Hindlimb muscle (tissue), 1 donor: Measurements from ENCODE around the gene PRMT3. TPM values are rescaled to one million over a fixed set of nuclear protein-coding genes. Genes with fewer than 3 reads are reported as not detected.
"Not testable (repeated sequence)": the region's sequence is repeated elsewhere in the genome, so short reads cannot be mapped to it uniquely, and the experiment has no call there.

ENCODE experiments used
- DNase-seq: peaks from one replicate; pipeline ENCODE4 v3.0.0-alpha.2; 2013
- polyA plus RNA-seq: library from polyadenylated mRNA; unstranded; fragments of 120-200 nt; gene quantifications from one replicate; pipeline ENCODE4 v1.2.1, GENCODE V29; 2013; ENCODE audit not compliant: insufficient read length

Gene PRMT3
- polyA plus RNA-seq, 1 donor, result 9.7 TPM

DNA sequence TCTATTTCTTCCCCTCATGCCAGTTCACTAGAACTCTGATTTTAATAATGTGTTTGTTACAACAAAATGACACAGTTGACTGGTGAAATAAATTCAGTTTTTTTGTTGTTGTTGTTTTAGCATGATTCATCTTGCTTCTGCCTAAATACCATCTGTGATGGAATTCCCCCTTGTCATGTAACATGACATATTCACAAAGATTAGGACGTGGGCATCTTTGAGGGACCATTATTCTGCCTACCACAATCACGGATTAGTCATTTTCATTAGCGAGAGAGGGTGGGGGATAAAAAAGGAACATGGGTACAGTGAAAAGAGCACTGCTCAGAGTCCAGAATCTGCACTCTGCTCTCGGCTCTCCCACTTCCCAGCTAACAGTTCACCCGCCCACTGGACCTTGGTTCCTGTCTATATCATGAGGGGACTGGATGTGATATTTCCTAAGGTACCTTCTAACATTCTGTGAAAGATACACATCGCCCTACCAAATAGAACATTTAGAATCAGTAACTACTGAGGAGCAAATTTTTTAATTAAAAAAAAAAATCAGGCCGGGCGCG is 12.7 kb upstream of the PRMT3 start:
- DNase-seq, result no peak

DNA sequence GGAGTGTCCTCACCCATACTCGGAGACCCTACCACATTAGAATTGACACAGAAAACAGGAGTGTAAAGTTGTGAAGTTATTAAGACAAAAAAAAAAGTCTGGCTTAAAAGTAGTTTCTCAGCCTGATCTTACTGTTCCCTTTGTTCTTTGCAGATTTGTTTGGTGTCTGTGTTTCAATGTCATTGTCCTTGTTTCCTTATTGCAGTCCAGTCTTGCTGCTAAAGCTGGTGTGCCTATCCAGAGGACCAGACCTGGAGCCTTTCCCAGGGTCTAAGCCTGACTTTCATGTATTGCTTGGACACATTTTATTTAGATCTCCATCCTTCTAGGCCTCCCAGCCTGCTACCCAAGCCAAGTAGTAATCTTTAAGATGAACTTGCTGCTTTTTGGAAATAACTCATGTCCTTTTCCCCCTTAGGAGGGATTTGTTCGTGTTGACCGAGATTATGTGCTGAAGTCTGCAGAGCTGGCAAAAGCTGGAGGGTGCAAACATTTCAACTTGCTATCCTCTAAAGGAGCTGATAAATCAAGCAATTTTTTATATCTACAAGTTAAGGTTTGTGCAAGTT is 11.3 kb upstream of the PRMT3 start:
- DNase-seq, result no peak

DNA sequence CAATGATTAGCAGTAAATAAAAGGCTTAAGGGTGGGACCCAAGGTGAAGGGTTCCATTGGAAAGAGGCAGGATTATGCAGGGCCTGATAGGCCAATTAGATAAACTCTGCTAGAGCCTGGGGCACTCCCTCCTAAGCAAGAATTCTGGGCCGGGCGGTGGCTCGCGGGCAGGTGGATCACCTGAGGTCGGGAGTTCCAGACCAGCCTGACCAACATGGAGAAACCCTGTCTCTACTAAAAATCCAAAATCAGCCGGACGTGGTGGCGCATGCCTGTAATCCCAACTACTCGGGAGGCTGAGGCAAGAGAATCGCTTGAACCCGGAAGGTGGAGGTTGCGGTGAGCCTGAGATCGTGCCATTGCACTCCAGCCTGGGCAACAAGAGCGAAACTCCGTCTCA is 1.5 kb upstream of the PRMT3 start:
- DNase-seq, result not testable (repeated sequence)

DNA sequence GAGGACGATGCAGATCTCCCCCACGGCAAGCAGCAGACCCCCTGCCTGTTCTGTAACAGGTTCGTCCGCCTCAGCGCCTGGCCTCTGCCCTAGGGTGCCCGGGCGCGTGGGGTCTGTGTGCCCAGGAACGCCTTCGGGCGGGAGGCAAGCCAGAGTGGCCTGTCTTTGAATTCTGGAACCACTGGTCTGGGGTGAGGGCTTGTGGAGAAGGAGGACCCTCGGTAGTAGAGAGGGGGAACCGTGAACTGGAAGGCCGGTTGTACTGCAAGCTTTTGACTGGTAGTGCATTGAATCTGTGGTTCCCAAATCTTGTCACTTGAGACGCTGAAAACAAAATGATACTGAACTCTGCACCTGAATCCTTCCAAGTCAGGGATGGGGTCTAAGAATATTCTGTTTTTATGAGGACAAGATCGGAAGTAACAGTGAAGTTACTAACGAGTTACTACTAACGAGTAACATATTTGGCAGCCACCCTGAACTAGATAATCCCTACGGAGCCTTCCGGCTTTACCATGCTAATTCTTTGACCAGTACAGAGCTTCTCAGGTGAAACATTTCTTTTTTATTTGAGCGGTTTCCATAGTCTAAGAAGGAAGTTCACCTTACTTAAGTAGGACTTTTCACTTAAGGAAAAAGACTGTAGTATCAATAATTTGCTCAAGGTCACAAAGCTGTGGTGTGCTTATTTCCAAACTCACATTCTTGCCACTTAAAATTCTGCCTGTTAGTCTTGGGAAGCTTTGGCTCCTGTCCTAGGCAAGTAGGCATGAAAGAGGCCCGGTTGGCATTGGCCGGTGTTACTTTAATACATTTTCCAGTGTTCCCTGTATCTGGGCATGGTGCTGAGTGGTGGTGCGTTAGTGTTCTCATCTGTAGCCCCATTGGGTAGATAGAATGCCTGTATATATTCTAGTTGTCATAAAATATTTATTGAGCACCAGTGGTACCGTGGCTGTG is 860 bp downstream of the PRMT3 start:
- no peak for DNase-seq

DNA sequence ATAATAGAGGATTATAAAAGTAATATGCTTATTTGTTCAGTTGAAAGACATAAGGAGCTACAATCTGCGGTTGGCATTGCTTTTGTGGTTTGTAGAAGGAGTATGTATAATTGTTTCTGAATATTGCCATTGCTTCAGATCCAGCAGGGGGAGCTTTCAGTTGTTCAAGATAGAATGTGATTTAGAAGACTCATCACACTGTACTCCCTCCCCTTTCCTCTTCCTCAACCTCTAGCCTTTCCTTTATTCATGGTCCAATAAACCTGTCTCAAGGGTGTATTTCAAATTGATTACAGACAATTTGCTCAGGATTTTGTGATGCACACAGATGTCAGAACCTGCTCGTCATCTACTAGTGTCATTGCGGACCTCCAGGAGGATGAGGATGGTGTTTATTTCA is 9.8 kb downstream of the PRMT3 start:
- DNase-seq, result no peak

DNA sequence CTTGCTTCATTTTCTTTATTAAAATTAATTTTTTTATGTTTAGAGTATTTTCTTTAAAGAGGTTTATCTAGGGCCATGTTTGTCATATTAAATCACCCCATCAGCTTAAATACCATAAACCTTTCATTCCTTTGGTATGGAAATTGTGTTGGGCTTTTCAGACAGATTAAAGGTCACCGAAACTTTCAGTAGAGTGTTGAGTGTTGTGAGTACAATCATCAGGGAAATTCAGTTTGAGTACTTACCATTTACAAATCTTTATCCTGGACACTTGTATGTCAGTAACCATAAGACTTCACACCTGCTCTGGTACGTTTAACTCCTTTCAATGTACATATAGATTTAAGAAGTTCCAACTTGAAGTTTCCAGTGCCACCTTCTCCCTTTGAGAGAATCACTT is 12.0 kb downstream of the PRMT3 start:
- DNase-seq, result no peak

DNA sequence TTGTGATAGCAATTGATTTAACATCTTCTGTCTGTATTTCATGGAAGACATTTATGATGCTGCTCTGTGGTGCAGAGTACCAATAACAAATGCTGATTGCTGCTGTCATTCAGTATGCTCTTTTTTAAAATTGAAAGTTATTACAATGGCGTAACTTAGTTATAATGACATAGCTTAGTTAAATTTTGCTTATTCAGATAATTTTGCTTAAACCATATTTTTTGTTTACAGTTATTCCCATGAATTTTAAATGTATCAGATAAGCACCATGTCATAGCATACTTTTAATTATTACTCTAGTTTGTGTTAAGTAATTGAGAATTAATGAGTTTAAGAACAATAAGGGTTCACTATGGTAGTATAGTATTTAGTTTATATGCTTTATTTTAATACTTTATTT is 15.5 kb downstream of the PRMT3 start:
- no peak for DNase-seq

DNA sequence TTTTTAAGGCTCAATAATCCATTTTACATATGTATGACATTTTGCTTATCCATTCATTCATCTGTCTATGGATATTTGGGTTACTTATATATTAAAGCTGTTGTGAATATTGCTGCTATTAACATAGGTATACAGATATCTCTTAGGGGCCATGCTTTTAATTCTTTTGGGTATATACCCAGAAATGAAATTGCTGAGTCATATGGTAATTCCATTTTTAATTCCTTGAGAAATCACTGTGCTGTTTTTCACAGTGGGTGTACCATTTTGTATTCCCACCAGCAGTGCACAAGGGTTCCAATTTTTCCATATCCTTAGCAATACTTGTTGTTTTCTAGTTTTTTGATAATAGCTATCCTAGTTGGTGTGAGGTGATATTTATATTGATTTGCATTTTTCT is 19.0 kb downstream of the PRMT3 start:
- no peak for DNase-seq

DNA sequence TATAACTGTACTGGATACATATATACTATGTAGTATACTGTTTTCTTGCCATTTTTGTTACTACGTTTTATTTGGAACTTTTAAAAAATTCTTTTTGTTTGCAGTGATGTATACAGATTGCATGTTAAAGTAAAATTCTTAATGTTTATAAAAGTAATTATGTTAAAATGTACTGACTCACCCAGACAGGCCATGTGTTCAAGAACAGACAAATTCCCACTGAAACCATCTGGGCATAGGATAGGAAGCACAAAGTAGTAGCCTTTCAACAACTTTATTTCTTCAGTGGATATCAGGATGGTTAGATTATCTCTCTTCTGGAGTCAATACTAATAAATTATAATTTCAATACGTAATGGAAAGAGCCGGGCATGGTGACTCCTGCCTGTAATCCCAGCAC is 19.8 kb downstream of the PRMT3 start:
- no peak for DNase-seq

DNA sequence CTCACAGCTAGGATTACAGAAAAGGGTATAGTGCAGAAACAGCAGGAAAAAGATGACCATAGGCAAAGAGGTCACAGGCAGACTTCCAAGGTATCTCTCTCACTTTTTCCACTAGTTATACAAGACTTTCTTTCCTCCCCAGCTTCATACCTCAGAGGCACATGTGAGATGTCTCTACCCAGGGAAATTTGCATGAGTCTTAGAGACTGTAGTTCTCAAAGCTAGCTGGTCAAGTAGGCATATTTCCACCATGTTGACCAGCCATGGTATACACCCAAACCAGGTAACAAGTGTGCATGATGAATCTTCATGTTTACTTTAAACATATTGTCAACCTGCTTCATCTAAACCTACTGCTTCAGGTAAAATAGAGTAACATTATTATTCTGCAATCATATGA is 27.9 kb downstream of the PRMT3 start:
- no peak for DNase-seq

DNA sequence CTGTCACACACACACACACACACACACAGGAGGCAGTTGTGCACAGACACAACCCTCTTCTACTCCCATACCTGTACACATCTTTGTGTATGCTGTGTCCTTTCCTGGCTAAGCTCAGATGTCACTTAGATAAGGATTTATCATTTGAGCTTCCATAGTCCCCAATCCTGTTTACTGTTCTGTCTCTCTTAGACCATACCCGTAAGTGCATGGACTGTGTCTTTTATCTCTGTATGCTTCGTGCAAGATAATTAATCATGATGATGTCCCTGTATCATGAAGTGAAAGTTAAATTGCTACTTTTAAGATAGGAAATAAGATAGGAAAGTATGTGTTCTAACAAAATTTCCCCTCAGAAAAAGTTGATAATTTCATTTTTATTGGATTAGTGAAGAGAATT is 30.3 kb downstream of the PRMT3 start:
- no peak for DNase-seq

DNA sequence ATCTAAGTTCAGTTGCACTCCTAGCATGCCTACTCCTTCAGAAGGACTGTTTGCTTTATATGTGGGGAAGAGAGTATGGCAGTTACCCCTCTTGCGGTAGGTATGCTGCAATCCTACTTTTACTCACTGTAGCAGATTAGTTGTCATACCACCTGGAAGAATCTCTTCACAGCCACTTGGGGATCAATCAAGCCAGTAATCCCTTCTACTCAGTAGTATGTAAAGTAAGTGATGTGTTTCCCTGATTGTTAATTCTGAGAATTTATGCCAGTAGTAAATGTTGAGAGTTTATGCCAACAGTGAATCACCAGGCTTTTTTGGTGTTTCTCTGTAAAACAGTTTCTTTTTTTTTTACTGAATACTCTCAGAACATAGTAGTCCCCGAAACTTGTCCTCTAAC is 34.4 kb downstream of the PRMT3 start:
- DNase-seq, result no peak

DNA sequence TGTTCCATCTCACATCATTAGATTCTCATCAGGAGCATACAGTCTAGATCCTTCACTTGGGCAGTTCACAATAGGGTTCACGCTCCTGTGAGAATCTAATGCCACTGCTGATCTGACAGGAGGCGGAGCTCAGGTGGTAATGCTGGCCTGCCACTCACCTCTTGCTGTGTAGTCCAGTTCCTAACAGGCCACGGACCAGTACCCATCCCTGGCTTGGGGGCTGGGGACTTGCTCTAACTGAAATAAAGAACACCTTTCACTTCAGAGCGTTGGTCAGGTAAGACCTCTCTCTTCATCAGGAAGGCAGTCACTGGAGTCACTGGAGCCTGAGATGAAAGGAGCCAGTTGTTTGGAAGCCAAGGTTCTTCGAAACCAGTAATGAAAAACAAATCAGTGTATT is 41.7 kb downstream of the PRMT3 start:
- DNase-seq, result no peak

DNA sequence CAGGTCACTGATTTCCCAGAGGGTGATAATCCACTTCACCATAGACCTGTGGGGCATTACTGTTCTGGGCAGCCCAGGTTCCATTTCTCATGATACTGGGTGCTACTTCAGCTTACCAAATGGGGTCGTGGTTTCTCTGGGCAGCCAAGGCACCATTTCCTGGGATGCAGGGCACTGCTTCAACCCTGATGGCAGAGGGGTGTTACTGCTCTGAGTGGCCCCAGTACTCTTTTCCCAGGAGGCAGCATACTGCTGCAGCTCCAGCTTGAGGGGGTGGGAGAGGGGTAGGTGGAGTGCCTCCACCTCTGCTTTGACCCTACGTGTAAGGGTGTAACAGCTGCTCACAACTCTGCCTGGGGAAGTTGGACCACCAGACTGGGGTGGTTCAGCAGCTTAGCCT is 51.1 kb downstream of the PRMT3 start:
- DNase-seq, result no peak

DNA sequence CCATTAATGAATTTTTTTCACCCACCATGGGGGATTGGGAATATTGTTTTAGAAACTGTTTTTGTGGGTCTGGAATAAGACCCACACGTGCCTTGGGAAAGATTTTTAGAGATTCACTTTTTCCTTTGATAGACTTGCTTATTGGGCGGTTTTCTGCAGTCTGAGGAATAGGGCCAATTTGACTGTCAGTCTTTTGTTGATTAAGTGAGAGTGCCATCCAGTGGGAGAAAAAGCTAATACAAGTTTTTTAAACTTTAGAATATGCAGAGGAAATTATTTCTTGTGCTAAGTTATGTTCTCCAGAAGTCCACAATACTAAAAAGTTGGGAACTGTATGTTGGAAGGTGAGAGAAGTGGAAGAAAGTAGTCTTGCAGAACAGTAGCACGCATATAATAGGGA is 56.1 kb downstream of the PRMT3 start:
- DNase-seq, result peak; percentile 7

DNA sequence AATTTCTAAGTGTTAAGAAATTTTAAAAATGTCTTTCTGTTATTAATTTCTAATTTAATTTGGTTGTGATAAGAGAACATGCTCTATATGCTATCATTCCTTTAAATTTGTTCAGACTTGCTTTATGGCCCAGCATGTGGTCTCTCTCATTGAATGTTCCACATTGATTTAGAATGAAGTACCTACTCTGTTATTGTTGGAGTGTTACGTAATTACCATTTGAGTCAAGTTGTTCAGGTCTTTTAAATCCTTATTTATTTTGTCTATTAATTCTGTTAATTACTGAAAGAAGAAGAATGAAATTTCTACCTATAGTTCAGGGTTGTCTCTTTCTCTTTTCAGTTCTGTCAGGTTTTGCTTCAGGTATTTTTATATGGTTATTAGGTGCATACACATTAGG is 57.0 kb downstream of the PRMT3 start:
- no peak for DNase-seq

DNA sequence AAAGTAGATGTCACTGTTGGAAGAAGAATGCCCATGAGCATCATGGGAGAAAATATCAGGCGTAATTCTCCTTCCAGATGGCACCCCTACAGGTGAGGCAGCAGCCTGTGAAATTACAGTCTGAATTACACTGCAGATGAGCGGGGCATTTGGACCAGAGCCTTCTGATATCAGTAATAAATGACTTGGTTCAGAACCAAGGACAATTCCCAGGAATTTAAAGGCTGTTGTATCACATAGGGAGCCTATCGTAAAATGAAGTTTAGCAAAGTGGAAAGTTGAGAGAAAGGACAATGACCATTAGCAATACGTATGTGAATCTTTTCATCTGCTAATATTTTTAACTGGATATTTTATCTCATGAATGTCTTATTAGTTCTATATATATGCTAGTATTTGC is 61.3 kb downstream of the PRMT3 start:
- no peak for DNase-seq

DNA sequence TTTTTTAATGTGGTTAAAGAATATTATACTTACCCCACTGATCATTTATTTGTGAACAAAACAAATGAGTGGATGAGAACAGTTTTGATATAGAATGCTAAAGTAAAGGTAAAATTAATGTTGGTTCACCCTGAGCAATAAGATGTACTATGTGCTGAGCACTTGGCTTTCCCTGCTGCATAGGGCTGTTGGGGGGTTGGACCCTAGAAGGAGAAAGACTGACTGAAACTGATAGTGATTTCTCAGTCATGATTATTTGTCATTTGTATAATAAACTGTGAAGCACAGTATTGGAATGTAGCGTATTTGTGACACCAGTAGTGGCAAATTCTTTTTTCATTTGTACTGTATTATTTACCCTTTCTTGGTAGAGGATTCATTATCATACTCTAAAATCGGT is 63.3 kb downstream of the PRMT3 start:
- DNase-seq, result no peak

DNA sequence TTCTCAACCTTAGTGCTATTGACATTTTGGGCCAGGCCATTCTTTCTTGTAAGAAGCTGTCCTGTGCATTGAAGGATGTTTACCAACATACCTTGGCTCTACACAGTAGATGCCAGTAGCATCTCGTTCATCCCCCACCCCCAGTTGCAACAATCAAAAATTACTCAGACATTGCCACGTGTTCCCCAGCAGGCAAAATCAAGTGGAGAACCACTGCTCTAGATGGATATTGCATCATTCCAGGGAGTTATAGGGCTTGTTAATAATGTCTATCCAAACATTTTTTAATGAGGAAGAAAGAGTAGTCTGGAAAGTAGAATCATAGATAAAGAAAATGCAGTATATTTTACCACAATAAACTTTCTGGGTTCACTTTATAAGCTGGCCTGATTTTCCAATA is 64.1 kb downstream of the PRMT3 start:
- no peak for DNase-seq

DNA sequence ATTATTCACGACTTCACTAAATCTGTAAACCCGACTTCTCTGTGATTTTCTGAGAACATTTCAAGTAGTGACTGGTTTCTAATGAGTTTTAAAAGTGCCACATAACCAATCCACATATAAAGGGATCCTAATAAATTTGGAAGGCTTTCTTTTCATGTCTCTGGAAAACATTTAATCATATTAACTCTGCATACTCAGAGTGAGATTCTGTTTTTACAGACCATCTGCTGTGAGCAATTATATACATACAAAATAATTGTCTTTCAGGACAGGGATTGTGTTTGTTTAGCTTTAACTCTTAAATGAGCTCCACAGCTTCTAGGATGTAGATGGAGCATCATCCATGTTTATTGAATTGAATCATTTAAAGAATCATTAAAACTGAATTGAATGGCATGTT is 65.1 kb downstream of the PRMT3 start:
- no peak for DNase-seq

DNA sequence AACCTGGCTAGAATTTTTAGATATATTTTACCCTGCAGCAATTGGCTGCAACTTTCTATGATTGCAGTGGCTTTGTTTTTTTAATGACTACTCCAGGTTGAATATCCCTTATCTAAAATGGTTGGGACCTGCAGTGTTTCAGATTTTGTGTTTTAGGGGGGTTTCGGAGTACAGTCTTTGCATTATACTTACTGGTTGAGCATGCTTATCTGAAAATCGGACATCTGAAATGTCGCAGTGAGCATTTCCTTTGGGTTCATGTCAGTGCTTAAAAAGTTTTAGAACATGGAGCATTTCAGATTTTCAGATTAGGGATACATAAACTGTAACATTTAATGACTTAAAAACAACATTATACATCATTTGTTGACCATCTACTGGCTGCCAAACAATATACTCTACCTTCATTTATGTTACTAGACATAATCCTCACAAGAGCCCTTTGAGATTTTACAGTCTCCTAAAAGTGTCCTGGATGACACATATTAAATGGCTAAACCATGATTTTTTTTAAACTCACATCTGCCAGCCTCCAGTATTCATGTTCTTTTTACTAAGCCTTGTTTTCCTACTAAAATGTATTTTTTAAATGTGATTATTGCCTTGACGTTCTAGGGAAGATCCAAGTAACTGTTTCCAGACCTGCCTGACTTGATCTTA is 66.3 kb downstream of the PRMT3 start:
- no peak for DNase-seq

DNA sequence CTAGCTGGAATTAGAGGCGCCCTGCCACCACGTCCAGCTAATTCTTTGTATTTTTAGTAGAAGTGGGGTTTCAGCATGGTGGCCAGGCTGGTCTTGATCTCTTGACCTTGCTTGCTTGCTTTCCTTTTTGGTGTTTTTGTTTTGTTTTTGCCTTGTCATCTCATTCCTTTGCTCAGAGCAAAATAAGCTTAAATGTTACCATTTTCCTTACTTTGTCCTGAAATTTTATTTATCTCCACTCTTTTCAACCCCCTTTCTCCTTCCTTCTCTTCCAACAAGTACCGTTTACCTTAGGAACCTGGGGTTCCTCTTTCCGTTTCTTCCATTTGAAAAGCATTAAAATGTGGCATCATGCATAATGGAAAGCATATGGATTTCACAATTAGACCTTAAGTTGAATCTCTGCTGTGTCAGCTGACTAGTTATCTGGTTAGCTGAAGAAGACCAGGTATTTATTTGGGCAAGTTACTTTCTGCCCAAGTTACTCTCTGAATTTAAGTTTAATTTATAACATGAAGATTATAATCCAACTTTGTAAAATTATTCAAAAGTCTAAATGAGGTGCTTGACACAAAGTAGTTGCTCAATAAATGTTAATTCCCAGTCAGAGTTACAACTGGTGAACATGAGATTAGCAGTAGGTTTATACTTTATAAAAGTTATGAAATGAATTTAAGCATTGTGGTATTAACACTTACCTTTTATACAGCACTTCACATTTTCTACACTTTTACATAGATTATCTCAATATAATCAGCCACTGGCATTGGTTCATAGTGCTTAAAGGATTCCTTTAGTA is 69.7 kb downstream of the PRMT3 start:
- DNase-seq, result no peak
